Astrocyte (in vitro differentiated cells and primary cell): ENCODE measurements around the gene NCR2. TPM values are rescaled to one million over a fixed set of nuclear protein-coding genes. Genes with fewer than 3 reads are reported as not detected.
A peak's percentile ranks its signal among the peaks of the same experiment; 100 is the strongest.

Experiments used
- DNase-seq: peaks from one replicate; pipeline ENCODE4 v3.0.0-alpha.2; 2010; ENCODE audit warnings: low read depth
- FAIRE-seq: peaks from 2 replicates; lab custom pipeline; 2011; peaks lifted over from hg19 to GRCh38; lab: Jason Lieb, UNC
- H2AFZ ChIP-seq: 2 replicates; pipeline ENCODE4 v1.6.0; 2012; ENCODE audit warnings: low read depth, low read length, inconsistent platforms
- H3K27ac ChIP-seq: 2 replicates; pipeline ENCODE4 v1.5.1; 2011; ENCODE audit warnings: low read depth, low read length, inconsistent platforms
- H3K27me3 ChIP-seq: 2 replicates; pipeline ENCODE4 v1.6.0; 2011; ENCODE audit warnings: low read length, inconsistent platforms; ENCODE audit not compliant: insufficient read depth
- H3K36me3 ChIP-seq: 2 replicates; pipeline ENCODE4 v1.5.1; 2011; ENCODE audit warnings: low read length, inconsistent platforms; ENCODE audit not compliant: insufficient read depth
- H3K4me1 ChIP-seq: 2 replicates; pipeline ENCODE4 v1.5.1; 2011; ENCODE audit warnings: low read length, inconsistent platforms; ENCODE audit not compliant: insufficient read depth
- H3K4me2 ChIP-seq: 2 replicates; pipeline ENCODE4 v1.6.0; 2012; ENCODE audit warnings: low read length, inconsistent platforms
- H3K4me3 ChIP-seq: 2 replicates; pipeline ENCODE4 v1.5.1; 2011; ENCODE audit warnings: low read depth, mild to moderate bottlenecking, low read length, inconsistent platforms; ENCODE audit not compliant: insufficient read depth
- H3K79me2 ChIP-seq: 2 replicates; pipeline ENCODE4 v1.6.0; 2012; ENCODE audit warnings: mild to moderate bottlenecking, low read length, inconsistent platforms; ENCODE audit not compliant: insufficient read depth
- H3K9ac ChIP-seq: 2 replicates; pipeline ENCODE4 v1.6.0; 2012; ENCODE audit warnings: mild to moderate bottlenecking, low read length, inconsistent platforms
- H3K9me3 ChIP-seq: 2 replicates; pipeline ENCODE4 v1.5.1; 2012; ENCODE audit warnings: low read depth, mild to moderate bottlenecking, low read length, inconsistent platforms; ENCODE audit not compliant: insufficient read depth
- H4K20me1 ChIP-seq: 2 replicates; pipeline ENCODE4 v1.6.0; 2012; ENCODE audit warnings: low read length, inconsistent platforms; ENCODE audit not compliant: insufficient read depth
- H3K27ac Mint-ChIP-seq: one replicate; pipeline ENCODE4 v1.8.0; 2021; ENCODE audit warnings: mild to moderate bottlenecking, mixed read lengths; ENCODE audit not compliant: unreplicated experiment
- H3K27me3 Mint-ChIP-seq: one replicate; pipeline ENCODE4 v1.8.0; 2021; ENCODE audit warnings: low read depth, mixed read lengths; ENCODE audit not compliant: unreplicated experiment
- H3K36me3 Mint-ChIP-seq: one replicate; pipeline ENCODE4 v1.8.0; 2021; ENCODE audit warnings: low read depth, mixed read lengths; ENCODE audit not compliant: unreplicated experiment
- H3K4me1 Mint-ChIP-seq: one replicate; pipeline ENCODE4 v1.8.0; 2021; ENCODE audit warnings: low read depth, mixed read lengths; ENCODE audit not compliant: unreplicated experiment
- H3K4me3 Mint-ChIP-seq: one replicate; pipeline ENCODE4 v1.8.0; 2021; ENCODE audit warnings: mild to moderate bottlenecking, moderate library complexity, mixed read lengths; ENCODE audit not compliant: unreplicated experiment
- H3K9me3 Mint-ChIP-seq: one replicate; pipeline ENCODE4 v1.8.0; 2021; ENCODE audit warnings: mild to moderate bottlenecking, mixed read lengths; ENCODE audit not compliant: unreplicated experiment
- CTCF ChIP-seq: IDR thresholded peaks from 2 replicates; pipeline ENCODE4 v1.5.1; 2011; ENCODE audit warnings: low read depth, mild to moderate bottlenecking, inconsistent platforms, low read length, moderate library complexity; ENCODE audit not compliant: insufficient read depth
- EZH2 ChIP-seq: IDR thresholded peaks from 2 replicates; pipeline ENCODE4 v1.6.1; 2012; ENCODE audit warnings: mild to moderate bottlenecking, low read length, inconsistent platforms; ENCODE audit not compliant: insufficient read depth
- total RNA-seq: library from RNA; stranded (reverse); gene quantifications from 2 replicates; pipeline ENCODE4 v1.2.1, GENCODE V29; 2021

NCR2 gene
- total RNA-seq, 1 donor from 2014 or later: not detected

- Mint-ChIP-seq H3K4me1 (peaks cover 10% of the 10 kb centered on the region), H3K36me3 (no peaks in the 10 kb centered on the region), H3K27me3 (peaks cover 9% of the 10 kb centered on the region), H3K4me3 (no peak overlapping the region), H3K9me3 (peaks cover 2% of the 10 kb centered on the region), H3K27ac (peak overlapping the region; percentile 58)
- H3K27ac ChIP-seq: no peak overlapping the region
- H3K4me1 ChIP-seq: no peaks in the 10 kb centered on the region
- no peaks in the 10 kb centered on the region for H3K9me3 ChIP-seq
- peaks cover 4% of the 10 kb centered on the region for H3K27me3 ChIP-seq
- no peak for FAIRE-seq
- TF ChIP-seq CTCF (no peak), EZH2 (no peak)
- no peak overlapping the region for H3K9ac ChIP-seq
- no peak overlapping the region for H3K4me3 ChIP-seq
- no peak overlapping the region for H2AFZ ChIP-seq
- H3K36me3 ChIP-seq: no peaks in the 10 kb centered on the region
- no peaks in the 10 kb centered on the region for H4K20me1 ChIP-seq
- H3K79me2 ChIP-seq: no peaks in the 10 kb centered on the region
- H3K4me2 ChIP-seq: no peak overlapping the region
- DNase-seq: no peak
These were observed 47.2 kb upstream of the NCR2 start for GRCh38 chr6:41288030-41288753.

- FAIRE-seq: no peak
- H3K27me3 Mint-ChIP-seq: peaks cover 9% of the 10 kb centered on the region
These were observed 46.7 kb upstream of the NCR2 start for GRCh38 chr6:41288754-41289129.

More at GRCh38 chr6:41288754-41289129, 46.7 kb upstream of the NCR2 start:
- no peak overlapping the region for H3K4me3 Mint-ChIP-seq
- no peaks in the 10 kb centered on the region for H3K9me3 ChIP-seq
- H3K4me2 ChIP-seq: no peak overlapping the region
- no peaks in the 10 kb centered on the region for H3K79me2 ChIP-seq
- H3K27ac ChIP-seq: no peak overlapping the region
- H3K36me3 Mint-ChIP-seq: no peaks in the 10 kb centered on the region
- no peak for DNase-seq
- no peaks in the 10 kb centered on the region for H3K36me3 ChIP-seq
- H3K9me3 Mint-ChIP-seq: peaks cover 2% of the 10 kb centered on the region
- H3K27me3 ChIP-seq: peaks cover 4% of the 10 kb centered on the region
- no peak overlapping the region for H2AFZ ChIP-seq
- H3K27ac Mint-ChIP-seq: peak overlapping the region; percentile 58
- H3K4me3 ChIP-seq: no peak overlapping the region
- H3K4me1 Mint-ChIP-seq: peaks cover 10% of the 10 kb centered on the region
- H3K9ac ChIP-seq: no peak overlapping the region
- no peaks in the 10 kb centered on the region for H3K4me1 ChIP-seq
- TF ChIP-seq EZH2 (no peak), CTCF (no peak)
- H4K20me1 ChIP-seq: no peaks in the 10 kb centered on the region
